Measurements from ENCODE around the gene SMAD3.

DNA sequence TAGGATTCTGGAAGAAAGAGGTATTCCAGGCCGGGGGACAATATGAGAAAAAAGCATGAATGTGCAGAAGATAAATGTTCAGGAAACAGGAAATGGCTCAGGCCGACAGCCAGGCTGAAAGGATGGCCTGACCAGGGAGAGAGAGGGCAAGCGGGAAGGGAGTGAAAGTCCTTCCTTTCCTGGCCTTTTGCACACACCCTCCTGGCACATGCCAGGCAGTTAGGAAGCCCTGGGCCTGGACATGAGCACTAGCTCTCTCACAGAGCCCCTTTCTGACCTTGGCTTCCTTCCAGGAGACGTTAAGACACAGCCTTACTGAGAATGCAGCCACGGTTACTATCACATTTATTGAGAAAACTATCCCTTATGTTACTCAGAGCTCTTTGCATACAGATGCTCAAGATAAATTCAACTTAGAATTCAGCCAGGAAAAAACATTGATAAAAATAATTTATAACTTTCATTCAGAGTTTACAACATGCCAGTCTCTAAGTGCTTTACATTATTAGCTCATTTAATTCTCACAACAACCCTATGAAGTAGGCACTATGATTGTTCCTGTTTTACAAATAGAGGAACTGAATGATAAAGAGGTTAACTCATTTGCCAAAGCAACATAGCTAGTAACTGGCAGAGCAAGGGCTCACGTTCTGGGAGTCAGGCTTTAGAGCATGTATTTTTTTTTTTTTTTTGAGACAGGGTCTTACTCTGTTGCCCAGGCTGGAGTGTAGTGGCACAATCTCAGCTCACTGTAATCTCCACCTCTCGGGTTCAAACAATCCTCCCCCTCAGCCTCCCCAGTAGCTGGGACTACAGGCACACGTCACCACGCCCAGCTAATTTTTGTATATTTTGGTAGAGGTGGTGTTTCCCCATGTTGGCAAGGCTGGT lies 39.4 kb upstream of the SMAD3 start:
- TF ChIP-seq, protein P1, sequence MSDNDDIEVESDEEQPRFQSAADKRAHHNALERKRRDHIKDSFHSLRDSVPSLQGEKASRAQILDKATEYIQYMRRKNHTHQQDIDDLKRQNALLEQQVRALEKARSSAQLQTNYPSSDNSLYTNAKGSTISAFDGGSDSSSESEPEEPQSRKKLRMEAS (IDR thresholded peaks at IDR 0.05) = peak; percentile 99
- TF ChIP-seq, protein P2, sequence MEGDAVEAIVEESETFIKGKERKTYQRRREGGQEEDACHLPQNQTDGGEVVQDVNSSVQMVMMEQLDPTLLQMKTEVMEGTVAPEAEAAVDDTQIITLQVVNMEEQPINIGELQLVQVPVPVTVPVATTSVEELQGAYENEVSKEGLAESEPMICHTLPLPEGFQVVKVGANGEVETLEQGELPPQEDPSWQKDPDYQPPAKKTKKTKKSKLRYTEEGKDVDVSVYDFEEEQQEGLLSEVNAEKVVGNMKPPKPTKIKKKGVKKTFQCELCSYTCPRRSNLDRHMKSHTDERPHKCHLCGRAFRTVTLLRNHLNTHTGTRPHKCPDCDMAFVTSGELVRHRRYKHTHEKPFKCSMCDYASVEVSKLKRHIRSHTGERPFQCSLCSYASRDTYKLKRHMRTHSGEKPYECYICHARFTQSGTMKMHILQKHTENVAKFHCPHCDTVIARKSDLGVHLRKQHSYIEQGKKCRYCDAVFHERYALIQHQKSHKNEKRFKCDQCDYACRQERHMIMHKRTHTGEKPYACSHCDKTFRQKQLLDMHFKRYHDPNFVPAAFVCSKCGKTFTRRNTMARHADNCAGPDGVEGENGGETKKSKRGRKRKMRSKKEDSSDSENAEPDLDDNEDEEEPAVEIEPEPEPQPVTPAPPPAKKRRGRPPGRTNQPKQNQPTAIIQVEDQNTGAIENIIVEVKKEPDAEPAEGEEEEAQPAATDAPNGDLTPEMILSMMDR (IDR thresholded peaks at IDR 0.05; ENCODE audit: low read depth, low read length, missing input control) = no peak
- TF ChIP-seq, protein P3, sequence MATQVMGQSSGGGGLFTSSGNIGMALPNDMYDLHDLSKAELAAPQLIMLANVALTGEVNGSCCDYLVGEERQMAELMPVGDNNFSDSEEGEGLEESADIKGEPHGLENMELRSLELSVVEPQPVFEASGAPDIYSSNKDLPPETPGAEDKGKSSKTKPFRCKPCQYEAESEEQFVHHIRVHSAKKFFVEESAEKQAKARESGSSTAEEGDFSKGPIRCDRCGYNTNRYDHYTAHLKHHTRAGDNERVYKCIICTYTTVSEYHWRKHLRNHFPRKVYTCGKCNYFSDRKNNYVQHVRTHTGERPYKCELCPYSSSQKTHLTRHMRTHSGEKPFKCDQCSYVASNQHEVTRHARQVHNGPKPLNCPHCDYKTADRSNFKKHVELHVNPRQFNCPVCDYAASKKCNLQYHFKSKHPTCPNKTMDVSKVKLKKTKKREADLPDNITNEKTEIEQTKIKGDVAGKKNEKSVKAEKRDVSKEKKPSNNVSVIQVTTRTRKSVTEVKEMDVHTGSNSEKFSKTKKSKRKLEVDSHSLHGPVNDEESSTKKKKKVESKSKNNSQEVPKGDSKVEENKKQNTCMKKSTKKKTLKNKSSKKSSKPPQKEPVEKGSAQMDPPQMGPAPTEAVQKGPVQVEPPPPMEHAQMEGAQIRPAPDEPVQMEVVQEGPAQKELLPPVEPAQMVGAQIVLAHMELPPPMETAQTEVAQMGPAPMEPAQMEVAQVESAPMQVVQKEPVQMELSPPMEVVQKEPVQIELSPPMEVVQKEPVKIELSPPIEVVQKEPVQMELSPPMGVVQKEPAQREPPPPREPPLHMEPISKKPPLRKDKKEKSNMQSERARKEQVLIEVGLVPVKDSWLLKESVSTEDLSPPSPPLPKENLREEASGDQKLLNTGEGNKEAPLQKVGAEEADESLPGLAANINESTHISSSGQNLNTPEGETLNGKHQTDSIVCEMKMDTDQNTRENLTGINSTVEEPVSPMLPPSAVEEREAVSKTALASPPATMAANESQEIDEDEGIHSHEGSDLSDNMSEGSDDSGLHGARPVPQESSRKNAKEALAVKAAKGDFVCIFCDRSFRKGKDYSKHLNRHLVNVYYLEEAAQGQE (IDR thresholded peaks at IDR 0.05) = peak; percentile 15
- peak in 1 of 2 donors; percentile 63 for TF ChIP-seq GABPA (IDR thresholded peaks at IDR 0.05 in 1 of 2, conservative IDR thresholded peaks at IDR 0.05 in 1 of 2)
- TF ChIP-seq SP1 (IDR thresholded peaks at IDR 0.05) = peak; percentile 49
- TF ChIP-seq TAF1 (conservative IDR thresholded peaks at IDR 0.05) = no peak
- TF ChIP-seq YY1 (IDR thresholded peaks at IDR 0.05) = peak; percentile 68
- no peak for TF ChIP-seq FOXA1 (IDR thresholded peaks at IDR 0.05)

Data from liver (tissue), 3 donors.